Heart right ventricle (tissue), 16 donors: Measurements from ENCODE around the gene MAD1L1. TPM values are rescaled to one million over a fixed set of nuclear protein-coding genes. Genes with fewer than 3 reads are reported as not detected.

Experiments used
- ATAC-seq, 8 donors: fragments of 200-7000 bp; cut with Tn5 transposase; one replicate each; pipeline ENCODE4 v1.9.1; 2020; ENCODE audit warnings: mild to moderate bottlenecking in 8 of 8, moderate library complexity in 8 of 8, moderate number of reproducible peaks in 1 of 8
- DNase-seq, 2 donors: peaks; one replicate each; pipeline ENCODE4 v3.0.0-alpha.2; 2020
- H3K27ac ChIP-seq, 10 donors: fragments of 200-600 bp; sonication (generic) in 2 of 10; one replicate each; pipeline versions ENCODE4 v1.5.0 to v1.8.0; 2020 to 2022; ENCODE audit warnings: mild to moderate bottlenecking in 3 of 10
- H3K27me3 ChIP-seq, 7 donors: fragments of 200-600 bp; one replicate each; pipeline ENCODE4 v1.8.0; 2021 to 2022; ENCODE audit warnings: mild to moderate bottlenecking in 2 of 7
- H3K36me3 ChIP-seq, 9 donors: fragments of 200-600 bp; sonication (generic) in 1 of 9; one replicate each; pipeline versions ENCODE4 v1.5.0 to v1.8.0; 2020 to 2022; ENCODE audit warnings: mild to moderate bottlenecking in 2 of 9
- H3K4me1 ChIP-seq, 9 donors: fragments of 200-600 bp; sonication (generic) in 1 of 9; one replicate each; pipeline versions ENCODE4 v1.5.0 to v1.8.0; 2020 to 2022; ENCODE audit warnings: mild to moderate bottlenecking in 4 of 9
- H3K4me3 ChIP-seq, 10 donors: fragments of 200-600 bp; sonication (generic) in 2 of 10; one replicate each; pipeline versions ENCODE4 v1.5.0 to v1.8.0; 2020 to 2022; ENCODE audit warnings: mild to moderate bottlenecking in 7 of 10, moderate library complexity in 2 of 10
- H3K9me3 ChIP-seq, 11 donors: fragments of 200-600 bp in 10 of 11; sonication (generic) in 2 of 11; one replicate each; pipeline versions ENCODE4 v1.5.0 to v1.8.0; 2013 to 2022; ENCODE audit warnings: mild to moderate bottlenecking in 2 of 11, control low read depth in 1 of 11, moderate library complexity in 1 of 11
- WGBS, 2 donors: extraction: QIAGEN DNeasy Blood & Tissue Kit; methylation state at CpG; one replicate each; pipeline ENCODE4 v1.1.7; 2013; ENCODE audit warnings: inconsistent platforms in 1 of 2; 5-methylcytosine and 5-hydroxymethylcytosine counted together
- intact Hi-C, 10 donors: fragments of 100-400 bp; cut with DNase I; formaldehyde crosslinking; loops; one replicate each; pipeline versions ENCODE4 v1.11.1 to v1.14.2; 2022
- polyA plus RNA-seq, 2 donors: library from polyadenylated mRNA; stranded (reverse); fragments of 200-250 nt; gene quantifications; one replicate each; pipeline ENCODE4 v1.2.3, GENCODE V29; 2013
- total RNA-seq, 10 donors: library from RNA; stranded (reverse); fragmentation: NEBNext Ultra II Directional in 3 of 10; extraction: Animal tissue kit (Norgen Biotek cat#: 25700) in 3 of 10; gene quantifications; one replicate each; pipeline versions ENCODE4 v1.2.1 to v1.2.4, GENCODE V29; 2021 to 2023
- TF ChIP-seq, protein P1 (sequence below), 9 donors: fragments of 200-600 bp; sonication (generic) in 2 of 9; IDR thresholded peaks; one replicate each; pipeline versions ENCODE4 v1.5.0 to v1.8.0; 2021 to 2022; ENCODE audit warnings: antibody characterized with exemption in 9 of 9, mild to moderate bottlenecking in 5 of 9, moderate library complexity in 1 of 9
- donor health status: Arrhythmogenic right ventricular cardiomyopathy.
- donor health status: ischemic (EF 13 %, LVEDD 7.1; RV severe dilation, severe dysfunction).
- donor health status: healthy with polysubstance abuse.
- donor health status: DM: no; HTN: yes; CAD: no.
- donor health status: DM: no; HTN: no; CAD: no.
- donor health status: ischemic (EF 25% LVEDD 6.9; RV normal size, moderate dysfunction).
- donor health status: ischemic (EF 25% LVEDD 5.7; RV mildly dilated, moderate dysfunction).
- donor health status: healthy.
- donor health status: DM: yes; HTN: yes; CAD: no.
- donor health status: Ischemic cardiomyopathy.
- donor health status: ischemic (EF 35%, LVEDD 5.7; RV mildly dilated, moderate dysfunction).
- donor health status: nonischemic (EF 11% LVEDD 7.7; RV severe dilation, severe dysfunction).
- donor health status: DM: yes; HTN: yes; CAD: no.
- donor health status: PGD.
- donor health status: ischemic (EF 29% LVEDD 5.4; RV normal size, mild dysfunction).
- donor health status: nonischemic (EF 23%, LVEDD 6.1; RV moderate dilation, normal function).

Gene MAD1L1
- total and polyA plus RNA-seq, 12 donors, result 13.8 to 46.8 (median 20.2) TPM

- intact Hi-C loops, result loop anchor here in 5 of 10 donors (5.0 to 10.0 kb wide), 3 partner anchors 204 to 402 kb away; no protein-coding TSS in a partner anchor
- ATAC-seq, result no peak
- WGBS, 2 donors, result 70 to 73% methylated on average over 16 of the region's 16 CpGs
- Histone ChIP-seq H3K36me3 (peaks cover 0 to 5% (median 0%) of the 10 kb centered on the region in 9 donors), H3K4me1 (peaks cover 0 to 17% (median 8%) of the 10 kb centered on the region in 9 donors), H3K27me3 (peaks cover 0 to 3% (median 0%) of the 10 kb centered on the region in 7 donors), H3K9me3 (no peaks in the 10 kb centered on the region), H3K27ac (no peak overlapping the region), H3K4me3 (no peak overlapping the region)
- DNase-seq, result no peak
- TF ChIP-seq, protein P1, sequence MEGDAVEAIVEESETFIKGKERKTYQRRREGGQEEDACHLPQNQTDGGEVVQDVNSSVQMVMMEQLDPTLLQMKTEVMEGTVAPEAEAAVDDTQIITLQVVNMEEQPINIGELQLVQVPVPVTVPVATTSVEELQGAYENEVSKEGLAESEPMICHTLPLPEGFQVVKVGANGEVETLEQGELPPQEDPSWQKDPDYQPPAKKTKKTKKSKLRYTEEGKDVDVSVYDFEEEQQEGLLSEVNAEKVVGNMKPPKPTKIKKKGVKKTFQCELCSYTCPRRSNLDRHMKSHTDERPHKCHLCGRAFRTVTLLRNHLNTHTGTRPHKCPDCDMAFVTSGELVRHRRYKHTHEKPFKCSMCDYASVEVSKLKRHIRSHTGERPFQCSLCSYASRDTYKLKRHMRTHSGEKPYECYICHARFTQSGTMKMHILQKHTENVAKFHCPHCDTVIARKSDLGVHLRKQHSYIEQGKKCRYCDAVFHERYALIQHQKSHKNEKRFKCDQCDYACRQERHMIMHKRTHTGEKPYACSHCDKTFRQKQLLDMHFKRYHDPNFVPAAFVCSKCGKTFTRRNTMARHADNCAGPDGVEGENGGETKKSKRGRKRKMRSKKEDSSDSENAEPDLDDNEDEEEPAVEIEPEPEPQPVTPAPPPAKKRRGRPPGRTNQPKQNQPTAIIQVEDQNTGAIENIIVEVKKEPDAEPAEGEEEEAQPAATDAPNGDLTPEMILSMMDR (IDR thresholded peaks at IDR 0.05), result no peak
Observed at GRCh38 chr7:1810521-1810920, 422.2 kb downstream of the MAD1L1 start.

DNA sequence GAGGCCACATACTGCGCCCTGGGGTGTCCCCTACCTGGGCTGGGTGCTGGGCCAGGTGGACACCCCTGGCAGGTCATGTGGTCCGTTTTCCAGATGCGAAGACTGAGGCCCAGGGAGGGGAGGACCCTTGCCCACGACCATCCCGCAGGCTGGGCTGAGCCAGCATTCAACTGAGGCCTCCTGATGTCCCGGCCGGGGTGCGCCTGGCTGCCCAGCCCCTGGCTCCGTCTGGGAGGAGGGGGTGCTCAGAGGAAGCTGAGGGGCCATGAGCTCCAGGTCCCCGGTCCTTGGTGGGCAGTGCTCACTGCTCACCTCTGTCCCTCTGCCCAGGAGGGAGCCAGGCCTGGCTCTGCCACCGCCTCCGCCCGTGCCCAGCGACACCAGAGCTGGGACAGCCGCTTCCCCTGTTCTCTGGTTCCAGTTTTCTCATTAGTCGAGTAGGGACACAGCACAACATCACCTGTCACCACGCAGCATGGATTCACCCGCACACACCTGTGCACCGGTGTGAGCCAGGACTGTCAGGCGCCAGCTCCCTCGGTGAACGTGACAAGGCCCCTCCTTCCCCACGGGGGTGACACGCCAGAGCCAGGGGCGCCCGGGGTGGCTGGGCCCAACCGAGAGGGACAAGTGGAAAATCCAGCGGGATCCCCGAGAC is 423.0 kb downstream of the MAD1L1 start:
- TF ChIP-seq, protein P1 (IDR thresholded peaks at IDR 0.05), result no peak
- no peak for ATAC-seq

GRCh38 chr7:1809070-1809469 is 423.7 kb downstream of the MAD1L1 start:
- peaks cover 0 to 17% (median 8%) of the 10 kb centered on the region in 9 donors for H3K4me1 ChIP-seq
- TF ChIP-seq, protein P1 (IDR thresholded peaks at IDR 0.05), result no peak
- ATAC-seq (no peak), DNase-seq (no peak)
- no peak overlapping the region for H3K27ac ChIP-seq
- H3K4me3 ChIP-seq, result no peak overlapping the region
- H3K36me3 ChIP-seq, result no peaks in the 10 kb centered on the region
- H3K27me3 ChIP-seq, result peaks cover 0 to 3% (median 0%) of the 10 kb centered on the region in 7 donors
- intact Hi-C loops, result no loop called here
- no peaks in the 10 kb centered on the region for H3K9me3 ChIP-seq
- WGBS, 2 donors, result 85 to 92% methylated on average over 7 of the region's 7 CpGs

More for the DNA sequence above, 423.0 kb downstream of the MAD1L1 start:
- peaks cover 0 to 3% (median 0%) of the 10 kb centered on the region in 7 donors for H3K27me3 ChIP-seq
- H3K4me1 ChIP-seq, result peaks cover 0 to 17% (median 8%) of the 10 kb centered on the region in 9 donors
- H3K4me3 ChIP-seq, result no peak overlapping the region
- 86 to 89% methylated on average over 29 of the region's 29 CpGs for WGBS, 2 donors
- no peak for DNase-seq
- H3K27ac ChIP-seq, result no peak overlapping the region
- intact Hi-C loops, result loop anchor here in 5 of 10 donors (5.0 to 10.0 kb wide), 3 partner anchors 205 to 403 kb away; no protein-coding TSS in a partner anchor
- H3K9me3 ChIP-seq, result no peaks in the 10 kb centered on the region
- H3K36me3 ChIP-seq, result no peaks in the 10 kb centered on the region

DNA sequence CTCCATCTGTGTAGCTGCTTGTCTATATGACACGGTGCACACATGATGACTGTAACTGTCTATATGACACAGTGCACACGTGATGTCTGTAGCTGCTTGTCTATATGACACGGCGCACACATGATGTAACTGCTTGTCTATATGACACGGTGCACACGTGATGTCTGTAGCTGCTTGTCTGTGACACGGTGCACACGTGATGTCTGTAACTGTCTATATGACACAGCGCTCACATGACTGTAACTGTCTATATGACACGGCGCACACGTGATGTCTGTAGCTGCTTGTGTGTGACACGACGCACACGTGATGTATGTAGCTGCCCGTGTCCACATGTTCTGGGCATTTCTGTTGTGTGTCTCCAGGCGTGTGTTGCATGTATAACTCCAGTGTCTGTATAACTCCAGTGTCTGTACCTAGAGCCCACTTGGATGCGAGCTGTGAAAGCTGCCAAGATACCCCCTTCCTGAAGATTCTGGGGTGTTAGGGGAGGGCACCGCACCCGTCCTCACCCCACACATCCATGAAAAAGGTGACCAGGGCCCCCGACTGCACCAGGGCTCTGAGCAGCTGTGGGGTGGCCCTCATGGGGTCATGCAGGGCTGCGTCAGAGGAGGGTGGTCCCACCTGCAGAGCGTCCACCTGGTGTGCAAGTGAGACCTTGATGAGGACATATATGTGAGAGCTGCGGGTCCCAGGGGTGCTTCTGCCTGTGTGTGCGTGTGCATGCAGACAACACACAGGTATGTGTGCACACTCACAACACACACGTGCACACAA is 424.7 kb downstream of the MAD1L1 start:
- Histone ChIP-seq H3K27me3 (peaks cover 0 to 3% (median 0%) of the 10 kb centered on the region in 7 donors), H3K9me3 (peaks cover 0 to 3% (median 0%) of the 10 kb centered on the region in 11 donors), H3K4me1 (peaks cover 0 to 17% (median 7%) of the 10 kb centered on the region in 9 donors), H3K4me3 (no peak overlapping the region), H3K27ac (no peak overlapping the region), H3K36me3 (no peaks in the 10 kb centered on the region)
- TF ChIP-seq, protein P1 (IDR thresholded peaks at IDR 0.05), result no peak
- DNase-seq (no peak), ATAC-seq (no peak)
- intact Hi-C loops, result no loop called here
- 92 to 95% methylated on average over 26 of the region's 26 CpGs for WGBS, 2 donors
